ENCODE measurements around the gene EDAR. TPM values are rescaled to one million over a fixed set of nuclear protein-coding genes. Genes with fewer than 3 reads are reported as not detected.

EDAR gene
- total RNA-seq, 3 donors from 2014 or later (not counting 1 experiment from before 2014, with no cell fraction given): 0.11 to 0.23 TPM; not detected in 1

DNA sequence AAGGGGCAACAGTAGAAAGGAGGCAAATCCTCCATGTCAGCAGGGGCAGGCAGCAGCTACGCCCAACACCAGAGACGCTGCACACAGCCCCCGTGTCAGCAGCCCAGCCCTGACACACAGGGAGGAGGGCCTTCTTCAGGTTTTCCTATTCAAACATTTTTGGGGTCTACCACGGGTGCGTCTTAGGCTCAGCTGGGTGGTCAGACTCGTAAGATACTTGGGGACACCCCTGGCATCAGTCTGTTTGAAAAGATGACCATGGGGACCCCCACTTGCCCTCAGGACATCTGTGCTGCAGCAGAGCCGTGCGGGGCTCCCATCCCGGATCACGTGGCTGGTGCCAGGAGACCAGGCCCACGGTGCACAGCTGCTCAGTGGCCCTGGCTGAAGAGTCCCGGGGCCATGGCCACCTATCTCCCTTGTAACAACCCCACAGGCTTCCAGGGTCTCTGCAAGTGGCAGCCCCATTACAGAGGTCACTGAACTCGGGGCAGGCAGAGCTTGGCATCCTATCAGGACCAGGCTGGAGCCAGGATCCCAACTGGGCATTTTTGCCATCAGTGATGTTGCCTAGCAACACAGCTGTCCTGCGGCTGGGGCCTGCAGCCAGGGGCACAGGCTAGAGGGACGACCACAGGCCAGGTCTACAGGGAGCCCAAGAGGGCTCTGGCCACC lies 82.5 kb downstream of the EDAR start:
- Histone ChIP-seq H3K4me3 (ENCODE audit: low read length) (no peak overlapping the region), H3K27ac (ENCODE audit: low read length) (no peak overlapping the region), H3K4me1 (ENCODE audit: control insufficient read depth, insufficient read depth, low read length) (no peaks in the 10 kb centered on the region), H3K9me3 (ENCODE audit: control insufficient read depth, insufficient read depth, low read length) (no peaks in the 10 kb centered on the region), H3K36me3 (ENCODE audit: control insufficient read depth, insufficient read depth, low read length) (no peaks in the 10 kb centered on the region), H3K27me3 (ENCODE audit: control insufficient read depth, insufficient read depth, low read length) (no peaks in the 10 kb centered on the region)
- intact Hi-C loops (cut with micrococcal nuclease): no loop called here
- no peak overlapping the region for H3K4me3 Mint-ChIP-seq
- H3K9me3 Mint-ChIP-seq: no peaks in the 10 kb centered on the region
- no peaks in the 10 kb centered on the region for H3K4me1 Mint-ChIP-seq
- H3K27me3 Mint-ChIP-seq (ENCODE audit: low read depth in 2 of 2): no peaks in the 10 kb centered on the region
- ATAC-seq (no peak), DNase-seq (no peak)
- 83% methylated on average over 15 of the region's 15 CpGs for WGBS (ENCODE audit: insufficient coverage)
- no peaks in the 10 kb centered on the region for H3K36me3 Mint-ChIP-seq
- no peak overlapping the region for H3K27ac Mint-ChIP-seq
- TF ChIP-seq, protein P1, sequence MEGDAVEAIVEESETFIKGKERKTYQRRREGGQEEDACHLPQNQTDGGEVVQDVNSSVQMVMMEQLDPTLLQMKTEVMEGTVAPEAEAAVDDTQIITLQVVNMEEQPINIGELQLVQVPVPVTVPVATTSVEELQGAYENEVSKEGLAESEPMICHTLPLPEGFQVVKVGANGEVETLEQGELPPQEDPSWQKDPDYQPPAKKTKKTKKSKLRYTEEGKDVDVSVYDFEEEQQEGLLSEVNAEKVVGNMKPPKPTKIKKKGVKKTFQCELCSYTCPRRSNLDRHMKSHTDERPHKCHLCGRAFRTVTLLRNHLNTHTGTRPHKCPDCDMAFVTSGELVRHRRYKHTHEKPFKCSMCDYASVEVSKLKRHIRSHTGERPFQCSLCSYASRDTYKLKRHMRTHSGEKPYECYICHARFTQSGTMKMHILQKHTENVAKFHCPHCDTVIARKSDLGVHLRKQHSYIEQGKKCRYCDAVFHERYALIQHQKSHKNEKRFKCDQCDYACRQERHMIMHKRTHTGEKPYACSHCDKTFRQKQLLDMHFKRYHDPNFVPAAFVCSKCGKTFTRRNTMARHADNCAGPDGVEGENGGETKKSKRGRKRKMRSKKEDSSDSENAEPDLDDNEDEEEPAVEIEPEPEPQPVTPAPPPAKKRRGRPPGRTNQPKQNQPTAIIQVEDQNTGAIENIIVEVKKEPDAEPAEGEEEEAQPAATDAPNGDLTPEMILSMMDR (IDR thresholded peaks at IDR 0.05): no peak

DNA sequence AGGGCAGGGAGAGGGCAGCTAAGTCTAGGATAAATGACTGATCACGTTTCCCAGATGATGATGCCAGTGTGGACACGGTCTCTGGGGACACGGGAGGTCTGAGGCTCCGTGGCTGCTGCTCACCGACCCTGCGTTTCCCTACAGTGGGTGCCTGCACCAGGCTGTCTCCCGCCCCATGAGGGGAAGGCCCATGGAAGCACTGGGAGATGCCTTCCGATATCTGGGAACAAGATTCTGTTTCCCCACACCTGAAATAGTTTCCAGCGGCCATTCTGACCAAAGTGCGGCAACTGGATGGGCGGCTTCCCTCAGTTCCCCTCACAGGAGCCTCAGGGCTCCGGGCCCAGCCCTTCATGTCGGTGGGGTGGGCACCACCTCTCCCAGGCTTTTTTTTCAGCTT lies 83.1 kb downstream of the EDAR start:
- Histone ChIP-seq H3K4me3 (ENCODE audit: low read length) (no peak overlapping the region), H3K9me3 (ENCODE audit: control insufficient read depth, insufficient read depth, low read length) (no peaks in the 10 kb centered on the region), H3K4me1 (ENCODE audit: control insufficient read depth, insufficient read depth, low read length) (no peaks in the 10 kb centered on the region), H3K36me3 (ENCODE audit: control insufficient read depth, insufficient read depth, low read length) (no peaks in the 10 kb centered on the region), H3K27ac (ENCODE audit: low read length) (no peak overlapping the region), H3K27me3 (ENCODE audit: control insufficient read depth, insufficient read depth, low read length) (no peaks in the 10 kb centered on the region)
- TF ChIP-seq, protein P1 (IDR thresholded peaks at IDR 0.05): no peak
- 86% methylated on average over 13 of the region's 13 CpGs for WGBS (ENCODE audit: insufficient coverage)
- Mint-ChIP-seq H3K36me3 (no peaks in the 10 kb centered on the region), H3K4me1 (no peaks in the 10 kb centered on the region), H3K4me3 (no peak overlapping the region), H3K9me3 (no peaks in the 10 kb centered on the region), H3K27ac (no peak overlapping the region), H3K27me3 (ENCODE audit: low read depth in 2 of 2) (no peaks in the 10 kb centered on the region)
- DNase-seq (no peak), ATAC-seq (no peak)
- intact Hi-C loops (cut with micrococcal nuclease): no loop called here

DNA sequence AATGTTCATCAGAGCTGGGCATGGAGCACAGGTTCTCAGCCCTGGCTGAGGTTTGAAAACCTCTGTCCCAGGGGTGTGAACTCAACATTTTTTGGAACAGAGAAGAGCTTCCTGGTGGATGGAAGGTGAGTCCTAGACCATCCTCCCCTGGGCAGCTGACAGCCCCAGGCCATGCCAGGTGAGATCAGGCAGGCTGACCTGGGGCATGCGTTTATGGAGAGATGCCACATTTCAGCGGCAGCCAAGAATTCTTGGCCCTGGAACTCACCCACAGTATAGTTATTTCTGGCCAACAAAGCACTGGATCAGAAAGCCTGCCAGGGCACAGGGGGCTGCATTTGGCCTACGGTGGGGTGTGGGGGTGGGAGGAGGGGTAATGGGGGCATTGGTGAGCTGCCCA lies 83.8 kb downstream of the EDAR start:
- no peaks in the 10 kb centered on the region for H3K36me3 Mint-ChIP-seq
- WGBS (ENCODE audit: insufficient coverage): 89% methylated on average over 3 of the region's 3 CpGs
- Histone ChIP-seq H3K27me3 (ENCODE audit: control insufficient read depth, insufficient read depth, low read length) (no peaks in the 10 kb centered on the region), H3K36me3 (ENCODE audit: control insufficient read depth, insufficient read depth, low read length) (no peaks in the 10 kb centered on the region), H3K4me3 (ENCODE audit: low read length) (no peak overlapping the region), H3K9me3 (ENCODE audit: control insufficient read depth, insufficient read depth, low read length) (no peaks in the 10 kb centered on the region), H3K4me1 (ENCODE audit: control insufficient read depth, insufficient read depth, low read length) (no peaks in the 10 kb centered on the region), H3K27ac (ENCODE audit: low read length) (no peak overlapping the region)
- no peak for ATAC-seq
- H3K9me3 Mint-ChIP-seq: no peaks in the 10 kb centered on the region
- no peak overlapping the region for H3K4me3 Mint-ChIP-seq
- TF ChIP-seq, protein P1 (IDR thresholded peaks at IDR 0.05): no peak
- intact Hi-C loops (cut with micrococcal nuclease): no loop called here
- no peak overlapping the region for H3K27ac Mint-ChIP-seq
- H3K4me1 Mint-ChIP-seq: no peaks in the 10 kb centered on the region
- no peak for DNase-seq
- no peaks in the 10 kb centered on the region for H3K27me3 Mint-ChIP-seq (ENCODE audit: low read depth in 2 of 2)

DNA sequence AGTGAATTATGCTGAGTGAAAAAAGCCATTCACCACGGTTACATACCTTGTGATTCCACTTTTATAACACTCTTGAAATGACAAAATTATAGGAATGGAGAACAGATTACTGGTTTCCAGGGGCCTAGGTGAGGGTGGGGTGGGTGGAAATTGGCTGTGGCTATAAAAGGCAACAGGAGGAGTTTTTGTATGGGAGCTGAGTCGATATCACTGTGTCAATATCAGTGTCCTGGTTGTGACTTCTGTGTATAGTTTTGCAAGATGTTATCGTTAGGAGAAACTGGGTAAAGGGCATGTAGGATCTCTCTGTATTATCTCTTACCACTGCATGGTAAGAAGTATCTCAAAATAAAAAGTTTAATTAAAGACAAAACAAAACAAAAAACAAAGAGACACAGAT lies 84.3 kb downstream of the EDAR start:
- H3K4me3 Mint-ChIP-seq: no peak overlapping the region
- 85% methylated on average over 1 of the region's 3 CpGs for WGBS (ENCODE audit: insufficient coverage)
- Histone ChIP-seq H3K9me3 (ENCODE audit: control insufficient read depth, insufficient read depth, low read length) (no peaks in the 10 kb centered on the region), H3K27me3 (ENCODE audit: control insufficient read depth, insufficient read depth, low read length) (no peaks in the 10 kb centered on the region), H3K36me3 (ENCODE audit: control insufficient read depth, insufficient read depth, low read length) (no peaks in the 10 kb centered on the region), H3K4me3 (ENCODE audit: low read length) (no peak overlapping the region), H3K27ac (ENCODE audit: low read length) (no peak overlapping the region), H3K4me1 (ENCODE audit: control insufficient read depth, insufficient read depth, low read length) (no peaks in the 10 kb centered on the region)
- peaks cover 0 to 3% of the 10 kb centered on the region in 2 donors for H3K27me3 Mint-ChIP-seq (ENCODE audit: low read depth in 2 of 2)
- no peaks in the 10 kb centered on the region for H3K9me3 Mint-ChIP-seq
- no peaks in the 10 kb centered on the region for H3K36me3 Mint-ChIP-seq
- DNase-seq (no peak), ATAC-seq (no peak)
- no peaks in the 10 kb centered on the region for H3K4me1 Mint-ChIP-seq
- TF ChIP-seq, protein P1 (IDR thresholded peaks at IDR 0.05): no peak
- intact Hi-C loops (cut with micrococcal nuclease): no loop called here
- H3K27ac Mint-ChIP-seq: no peak overlapping the region
